Hepatocyte (in vitro differentiated cells): ENCODE measurements around the gene MRPS22.

Experiments
- CTCF ChIP-seq: fragments of 200-600 bp; sonication (generic); IDR thresholded peaks from 2 replicates; pipeline ENCODE4 v1.5.1; 2016; ENCODE audit warnings: antibody characterized with exemption, mild to moderate bottlenecking; ENCODE audit not compliant: poor library complexity
- EZH2phosphoT487 ChIP-seq: fragments of 200-600 bp; sonication (generic); IDR thresholded peaks from one replicate; pipeline ENCODE4 v1.6.1; 2018; ENCODE audit warnings: antibody characterized with exemption, mild to moderate bottlenecking, low read depth, moderate library complexity; ENCODE audit not compliant: unreplicated experiment, severe bottlenecking

GRCh38 chr3:139328356-139328755, 15.5 kb upstream of the MRPS22 start:
- no peak for TF ChIP-seq CTCF
- TF ChIP-seq EZH2phosphoT487, result no peak
